ENCODE results near the gene RHOT2.

The RHOT2 gene

GRCh38 chr16:648071-648780 is 19.7 kb upstream of the RHOT2 start:
- peak; percentile 44 to 45 for DNase-seq

- peak; percentile 89 to 92 for DNase-seq
Observed at GRCh38 chr16:648781-649589, 18.9 kb upstream of the RHOT2 start, which contains the start of gene WDR90. Gene WDR90, plus strand, starts transcription at chr16:649365. Its CDS starts 52 bp downstream, at chr16:649417.

- DNase-seq = no peak
Observed at GRCh38 chr16:649631-650030, 18.3 kb upstream of the RHOT2 start.

- DNase-seq = no peak
Observed at GRCh38 chr16:651844-652243, 16.1 kb upstream of the RHOT2 start.

- no peak for DNase-seq
Observed at GRCh38 chr16:652454-653305, 15.3 kb upstream of the RHOT2 start.

- DNase-seq = no peak
Observed at GRCh38 chr16:654034-654433, 13.9 kb upstream of the RHOT2 start.

- no peak for DNase-seq
Observed at GRCh38 chr16:657487-657886, 10.4 kb upstream of the RHOT2 start.

GRCh38 chr16:658679-659571 is 9.0 kb upstream of the RHOT2 start:
- no peak for DNase-seq

- no peak for DNase-seq
Observed at GRCh38 chr16:659618-660017, 8.3 kb upstream of the RHOT2 start.

- no peak for DNase-seq
Observed at GRCh38 chr16:660132-660458, 7.8 kb upstream of the RHOT2 start.

- DNase-seq = peak; percentile 82 to 85
Observed at GRCh38 chr16:660459-661183, 7.3 kb upstream of the RHOT2 start.

GRCh38 chr16:661184-661821 is 6.6 kb upstream of the RHOT2 start:
- DNase-seq = no peak

GRCh38 chr16:662095-662494 is 5.8 kb upstream of the RHOT2 start:
- DNase-seq = no peak

- DNase-seq = no peak
Observed at GRCh38 chr16:662597-662996, 5.3 kb upstream of the RHOT2 start.

- no peak for DNase-seq
Observed at GRCh38 chr16:666572-666971, 1.4 kb upstream of the RHOT2 start.

GRCh38 chr16:667113-667779 is 686 bp upstream of the RHOT2 start:
- DNase-seq = no peak

GRCh38 chr16:668519-669171 is 713 bp downstream of the RHOT2 start:
- no peak for DNase-seq

GRCh38 chr16:669666-670065 is 1.7 kb downstream of the RHOT2 start:
- no peak for DNase-seq

GRCh38 chr16:670485-671352 is 2.8 kb downstream of the RHOT2 start:
- no peak for DNase-seq
